Sigmoid colon (tissue), 7 donors: ENCODE results near the gene LCE1C. TPM values are rescaled to one million over a fixed set of nuclear protein-coding genes. Genes with fewer than 3 reads are reported as not detected.

ENCODE experiments used
- DNase-seq: peaks from one replicate; pipeline ENCODE4 v3.0.0-alpha.2; 2019
- H3K27ac ChIP-seq, 4 donors: fragments of 200-600 bp; sonication (generic); one replicate each; pipeline ENCODE4 v1.5.1; 2016 to 2019; ENCODE audit warnings: mild to moderate bottlenecking in 1 of 4
- H3K27me3 ChIP-seq, 3 donors: fragments of 200-600 bp; sonication (generic); one replicate each; pipeline ENCODE4 v1.5.1; 2019; ENCODE audit warnings: mild to moderate bottlenecking in 1 of 3
- H3K36me3 ChIP-seq, 4 donors: fragments of 200-600 bp; sonication (generic); one replicate each; pipeline ENCODE4 v1.5.1; 2016 to 2019
- H3K4me1 ChIP-seq, 4 donors: fragments of 200-600 bp; sonication (generic); one replicate each; pipeline ENCODE4 v1.5.1; 2017 to 2019
- H3K4me3 ChIP-seq, 4 donors: fragments of 200-600 bp; sonication (generic); one replicate each; pipeline ENCODE4 v1.5.1; 2017 to 2019; ENCODE audit warnings: mild to moderate bottlenecking in 2 of 4, moderate library complexity in 1 of 4
- H3K9me3 ChIP-seq, 4 donors: fragments of 200-600 bp in 3 of 4; sonication (generic) in 3 of 4; one replicate each; pipeline versions ENCODE4 v1.5.1 to v1.6.1; 2013 to 2019
- EP300 ChIP-seq, 4 donors: sonication (generic); formaldehyde crosslinking; IDR thresholded peaks; one replicate each; pipeline ENCODE4 v1.6.1; 2017; ENCODE audit warnings: antibody characterized with exemption in 4 of 4
- POLR2A ChIP-seq, 2 donors: fragments of 450-650 bp; IDR thresholded peaks; one replicate each; pipeline ENCODE4 v1.6.1; 2016; ENCODE audit warnings: antibody characterized with exemption in 2 of 2, mild to moderate bottlenecking in 2 of 2, moderate library complexity in 2 of 2
- POLR2AphosphoS5 ChIP-seq, 4 donors: sonication (generic); formaldehyde crosslinking; IDR thresholded peaks; one replicate each; pipeline ENCODE4 v1.6.1; 2017; ENCODE audit warnings: antibody characterized with exemption in 4 of 4
- WGBS, 2 donors: extraction: QIAGEN DNeasy Blood & Tissue Kit; methylation state at CpG; one replicate each; pipeline ENCODE4 v1.1.7; 2013; 5-methylcytosine and 5-hydroxymethylcytosine counted together
- intact Hi-C: fragments of 100-400 bp; cut with DNase I; formaldehyde crosslinking; loops from one replicate; pipeline ENCODE4 v1.15.1; 2023
- polyA plus RNA-seq, 3 donors: library from polyadenylated mRNA; stranded (reverse); fragments of 200-250 nt; gene quantifications; one replicate each; pipeline ENCODE4 v1.2.3, GENCODE V29; 2013
- total RNA-seq, 4 donors: library from RNA; depleted of rRNA; stranded (reverse); fragments of >200 nt; gene quantifications; one replicate each; pipeline ENCODE4 v1.1.0, GENCODE V29; 2016
- TF ChIP-seq, protein P1 (sequence below), 4 experiments: fragments of 450-650 bp in 3 of 4; fragments of 200-600 bp in 1 of 4; IDR thresholded peaks; one replicate each; pipeline ENCODE4 v1.5.1; 2016 to 2019; ENCODE audit warnings: antibody characterized with exemption in 4 of 4, mild to moderate bottlenecking in 3 of 4, moderate library complexity in 2 of 4
- donor health status: healthy with polysubstance abuse.
- donor health status: Bipolar disorder and iron deficiency.
- donor health status: healthy.

The LCE1C gene
- total and polyA plus RNA-seq, 7 donors: not detected

DNA sequence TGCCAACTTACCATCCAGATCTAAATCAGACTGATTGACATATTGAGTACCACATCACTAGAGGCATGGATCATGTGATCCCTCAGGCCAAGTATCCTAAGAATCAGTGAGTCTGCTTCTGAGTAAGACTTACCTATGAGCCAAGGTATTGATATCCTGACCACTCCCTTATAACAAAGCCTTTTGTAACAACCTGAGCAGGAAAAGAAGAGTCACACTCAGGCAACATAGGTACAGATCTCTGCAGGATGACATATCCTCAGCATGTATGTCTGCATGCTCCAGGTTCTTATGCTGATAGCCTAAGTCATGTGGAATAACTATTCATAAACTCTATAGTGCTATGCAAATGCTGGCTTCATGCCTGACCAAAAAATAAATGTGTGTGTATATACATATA, 18.5 kb upstream of the LCE1C start:
- H3K4me3 ChIP-seq: no peak overlapping the region
- H3K27ac ChIP-seq: no peak overlapping the region
- H3K36me3 ChIP-seq: no peaks in the 10 kb centered on the region
- no peaks in the 10 kb centered on the region for H3K27me3 ChIP-seq
- no peak for DNase-seq
- TF ChIP-seq POLR2AphosphoS5 (IDR thresholded peaks at IDR 0.05) (no peak), POLR2A (IDR thresholded peaks at IDR 0.05) (no peak), EP300 (IDR thresholded peaks at IDR 0.05) (no peak)
- TF ChIP-seq, protein P1, sequence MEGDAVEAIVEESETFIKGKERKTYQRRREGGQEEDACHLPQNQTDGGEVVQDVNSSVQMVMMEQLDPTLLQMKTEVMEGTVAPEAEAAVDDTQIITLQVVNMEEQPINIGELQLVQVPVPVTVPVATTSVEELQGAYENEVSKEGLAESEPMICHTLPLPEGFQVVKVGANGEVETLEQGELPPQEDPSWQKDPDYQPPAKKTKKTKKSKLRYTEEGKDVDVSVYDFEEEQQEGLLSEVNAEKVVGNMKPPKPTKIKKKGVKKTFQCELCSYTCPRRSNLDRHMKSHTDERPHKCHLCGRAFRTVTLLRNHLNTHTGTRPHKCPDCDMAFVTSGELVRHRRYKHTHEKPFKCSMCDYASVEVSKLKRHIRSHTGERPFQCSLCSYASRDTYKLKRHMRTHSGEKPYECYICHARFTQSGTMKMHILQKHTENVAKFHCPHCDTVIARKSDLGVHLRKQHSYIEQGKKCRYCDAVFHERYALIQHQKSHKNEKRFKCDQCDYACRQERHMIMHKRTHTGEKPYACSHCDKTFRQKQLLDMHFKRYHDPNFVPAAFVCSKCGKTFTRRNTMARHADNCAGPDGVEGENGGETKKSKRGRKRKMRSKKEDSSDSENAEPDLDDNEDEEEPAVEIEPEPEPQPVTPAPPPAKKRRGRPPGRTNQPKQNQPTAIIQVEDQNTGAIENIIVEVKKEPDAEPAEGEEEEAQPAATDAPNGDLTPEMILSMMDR (IDR thresholded peaks at IDR 0.05): no peak
- H3K9me3 ChIP-seq: no peaks in the 10 kb centered on the region
- intact Hi-C loops: no loop called here
- H3K4me1 ChIP-seq: no peaks in the 10 kb centered on the region

DNA sequence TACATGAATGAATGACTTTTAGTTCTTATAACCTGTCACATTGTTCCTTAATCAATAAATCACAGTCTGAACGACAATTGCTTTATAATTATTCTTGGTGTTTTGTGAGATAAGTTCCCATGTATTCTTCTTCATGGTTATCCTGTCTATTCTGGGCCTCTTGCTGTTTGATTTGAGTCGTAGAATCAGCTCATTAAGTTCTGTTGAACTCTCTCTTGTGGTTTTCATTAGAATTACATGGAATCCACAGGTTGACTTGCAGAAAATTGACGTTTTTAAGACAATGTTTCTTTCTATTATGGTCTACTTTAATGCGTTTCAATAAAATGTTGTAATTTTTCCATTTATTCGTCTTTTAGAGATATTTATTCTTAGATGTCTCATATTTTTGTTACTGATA, 16.8 kb upstream of the LCE1C start:
- H3K4me3 ChIP-seq: no peak overlapping the region
- H3K27ac ChIP-seq: no peak overlapping the region
- no peaks in the 10 kb centered on the region for H3K9me3 ChIP-seq
- no peaks in the 10 kb centered on the region for H3K27me3 ChIP-seq
- TF ChIP-seq POLR2A (IDR thresholded peaks at IDR 0.05): no peak
- TF ChIP-seq, protein P1 (IDR thresholded peaks at IDR 0.05): no peak
- TF ChIP-seq EP300 (IDR thresholded peaks at IDR 0.05): no peak
- no peak for TF ChIP-seq POLR2AphosphoS5 (IDR thresholded peaks at IDR 0.05)
- WGBS, 2 donors: 37 to 46% methylated on average over 5 of the region's 5 CpGs
- DNase-seq: no peak
- H3K4me1 ChIP-seq: no peaks in the 10 kb centered on the region
- intact Hi-C loops: no loop called here
- no peaks in the 10 kb centered on the region for H3K36me3 ChIP-seq

DNA sequence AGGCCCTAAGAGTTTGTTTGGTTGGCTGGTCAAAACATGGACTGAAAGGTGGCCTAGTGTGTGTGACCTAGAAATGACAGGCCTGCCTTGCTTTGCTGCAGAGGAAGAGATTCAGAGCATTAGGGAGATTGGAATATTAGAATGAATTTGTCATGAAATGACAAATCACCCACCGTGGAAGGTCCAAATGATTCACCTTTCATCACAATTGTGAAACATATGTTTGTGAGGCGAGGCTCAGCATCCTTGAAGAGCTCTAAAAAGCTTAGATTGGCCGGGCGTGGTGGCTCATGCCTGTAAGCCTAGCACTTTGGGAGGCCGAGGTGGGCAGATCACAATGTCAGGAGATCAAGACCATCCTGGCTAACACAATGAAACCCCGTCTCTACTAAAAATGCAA, 10.9 kb upstream of the LCE1C start:
- intact Hi-C loops: no loop called here
- 82 to 85% methylated on average over 6 of the region's 6 CpGs for WGBS, 2 donors
- no peak overlapping the region for H3K27ac ChIP-seq
- no peaks in the 10 kb centered on the region for H3K36me3 ChIP-seq
- H3K27me3 ChIP-seq: no peaks in the 10 kb centered on the region
- no peak for DNase-seq
- H3K4me3 ChIP-seq: no peak overlapping the region
- no peaks in the 10 kb centered on the region for H3K4me1 ChIP-seq
- TF ChIP-seq POLR2AphosphoS5 (IDR thresholded peaks at IDR 0.05): no peak
- TF ChIP-seq EP300 (IDR thresholded peaks at IDR 0.05): no peak
- TF ChIP-seq, protein P1 (IDR thresholded peaks at IDR 0.05): no peak
- no peaks in the 10 kb centered on the region for H3K9me3 ChIP-seq

DNA sequence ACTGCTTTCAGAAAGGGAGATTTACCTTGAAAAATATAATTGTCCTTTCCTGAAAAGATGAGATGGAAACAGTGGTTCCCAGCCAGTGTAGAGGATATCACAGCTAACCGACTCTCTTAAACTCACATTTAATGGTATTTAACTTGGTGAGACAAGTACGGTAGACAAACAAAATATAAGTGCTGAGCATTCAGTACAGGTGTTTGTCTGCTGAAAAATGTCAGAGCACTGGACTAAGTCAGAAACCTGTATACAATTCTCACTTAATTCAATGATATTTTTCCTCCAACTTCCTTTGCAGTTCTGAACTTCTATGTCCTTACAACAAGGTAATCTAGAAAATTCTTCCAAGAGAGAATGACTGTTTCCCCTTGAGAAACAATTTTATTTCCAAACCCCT, 5.2 kb upstream of the LCE1C start, which contains the start of gene LCE1B:
Gene LCE1B (plus strand): TSS at position 301 of the 400 bp plus-strand sequence. CDS start 476 bp downstream, outside the sequence.
- H3K36me3 ChIP-seq: no peaks in the 10 kb centered on the region
- no peaks in the 10 kb centered on the region for H3K27me3 ChIP-seq
- 62 to 78% methylated on average over 2 of the region's 2 CpGs for WGBS, 2 donors
- no peaks in the 10 kb centered on the region for H3K9me3 ChIP-seq
- no peak within 1 kb of the TSS for H3K4me3 ChIP-seq
- H3K27ac ChIP-seq: no peak within 1 kb of the TSS
- intact Hi-C loops: no loop called here
- no peak for DNase-seq
- TF ChIP-seq, protein P1 (IDR thresholded peaks at IDR 0.05): no peak
- TF ChIP-seq POLR2AphosphoS5 (IDR thresholded peaks at IDR 0.05) (no peak), POLR2A (IDR thresholded peaks at IDR 0.05) (no peak), EP300 (IDR thresholded peaks at IDR 0.05) (no peak)
- no peaks in the 10 kb centered on the region for H3K4me1 ChIP-seq

DNA sequence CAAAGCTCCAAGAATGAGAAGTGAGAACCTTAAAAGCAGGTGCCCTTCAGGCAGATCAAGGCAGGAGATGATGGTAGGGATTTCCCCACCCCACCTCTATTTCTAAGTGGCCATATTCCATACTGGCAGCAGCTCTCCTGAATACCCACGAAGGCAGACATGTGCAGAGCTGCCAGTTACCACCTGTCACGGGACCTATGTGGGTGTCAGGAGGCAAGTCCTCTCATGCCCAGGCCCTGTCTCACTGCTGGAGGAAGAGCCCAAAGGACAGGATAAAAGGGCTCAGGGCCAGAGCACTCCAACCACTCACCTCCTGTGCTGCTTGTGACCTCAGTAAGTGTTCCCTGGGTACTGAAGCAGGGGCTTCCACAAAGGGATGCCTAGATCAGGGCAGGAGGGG, 4.6 kb upstream of the LCE1C start:
- H3K27ac ChIP-seq: no peak overlapping the region
- no peaks in the 10 kb centered on the region for H3K36me3 ChIP-seq
- H3K4me1 ChIP-seq: no peaks in the 10 kb centered on the region
- H3K4me3 ChIP-seq: no peak overlapping the region
- TF ChIP-seq POLR2AphosphoS5 (IDR thresholded peaks at IDR 0.05): no peak
- no peak for TF ChIP-seq EP300 (IDR thresholded peaks at IDR 0.05)
- TF ChIP-seq, protein P1 (IDR thresholded peaks at IDR 0.05): no peak
- TF ChIP-seq POLR2A (IDR thresholded peaks at IDR 0.05): no peak
- WGBS, 2 donors: 79 to 80% methylated on average over 2 of the region's 2 CpGs
- DNase-seq: no peak
- H3K27me3 ChIP-seq: no peaks in the 10 kb centered on the region
- intact Hi-C loops: no loop called here
- no peaks in the 10 kb centered on the region for H3K9me3 ChIP-seq
